HepG2 (cell line): ENCODE data around the gene LRRC25. TPM values are rescaled to one million over a fixed set of nuclear protein-coding genes. Genes with fewer than 3 reads are reported as not detected.

Experiments used
- ATF2 ChIP-seq: sonication (generic); formaldehyde crosslinking; IDR thresholded peaks from 2 replicates; pipeline ENCODE4 v1.4.0; 2020; ENCODE audit warnings: missing genetic modification reagents
- DRAP1 ChIP-seq: IDR thresholded peaks from 2 replicates; pipeline ENCODE4 v1.6.1; 2016; ENCODE audit warnings: missing genetic modification reagents, missing compliant biosample characterization
- FOXA3 ChIP-seq: IDR thresholded peaks from 2 replicates; pipeline ENCODE4 v1.6.1; 2016; ENCODE audit warnings: missing genetic modification reagents, missing compliant biosample characterization
- HDAC2 ChIP-seq: sonication (generic); formaldehyde crosslinking; IDR thresholded peaks from 2 replicates; pipeline ENCODE4 v1.4.0; 2020; ENCODE audit warnings: missing genetic modification reagents
- HOXA7 ChIP-seq: sonication (generic); formaldehyde crosslinking; IDR thresholded peaks from 2 replicates; pipeline ENCODE4 v1.8.1; 2022; ENCODE audit warnings: mild to moderate bottlenecking, missing genetic modification reagents, moderate library complexity
- HOXD1 ChIP-seq: sonication (generic); formaldehyde crosslinking; IDR thresholded peaks from 2 replicates; pipeline ENCODE4 v1.5.0; 2020; ENCODE audit warnings: missing genetic modification reagents
- JDP2 ChIP-seq: sonication (generic); formaldehyde crosslinking; IDR thresholded peaks from 2 replicates; pipeline ENCODE4 v1.8.1; 2022; ENCODE audit warnings: missing genetic modification reagents, borderline replicate concordance
- MLXIP ChIP-seq: sonication (generic); formaldehyde crosslinking; IDR thresholded peaks from 2 replicates; pipeline ENCODE4 v1.9.0; 2021; ENCODE audit warnings: missing genetic modification reagents, borderline replicate concordance
- MYPOP ChIP-seq: sonication (generic); formaldehyde crosslinking; IDR thresholded peaks from 2 replicates; pipeline ENCODE4 v1.8.1; 2023; ENCODE audit warnings: mild to moderate bottlenecking, moderate library complexity, missing genetic modification reagents
- NFYC ChIP-seq: IDR thresholded peaks from 2 replicates; pipeline ENCODE4 v1.6.1; 2016; ENCODE audit warnings: missing genetic modification reagents, missing compliant biosample characterization
- PHF5A ChIP-seq: IDR thresholded peaks from one replicate; pipeline ENCODE4 v1.6.1; 2018; ENCODE audit warnings: low read depth, missing genetic modification reagents; ENCODE audit not compliant: unreplicated experiment
- POLR2G ChIP-seq: fragments of 200-400 bp; formaldehyde crosslinking; IDR thresholded peaks from 2 replicates; pipeline ENCODE4 v1.6.1; 2018; ENCODE audit warnings: mild to moderate bottlenecking, low read depth, low read length, moderate library complexity
- PPARG ChIP-seq: conservative IDR thresholded peaks from 2 replicates; pipeline ENCODE4 v1.6.1; 2016; ENCODE audit warnings: missing biosample characterization, missing genetic modification reagents
- RAD21 ChIP-seq: fragments of 450-650 bp; formaldehyde crosslinking; IDR thresholded peaks from 2 replicates; pipeline ENCODE4 v1.5.0; 2020; ENCODE audit warnings: mild to moderate bottlenecking
- SNAI1 ChIP-seq: sonication (generic); formaldehyde crosslinking; IDR thresholded peaks from 2 replicates; pipeline ENCODE4 v1.5.0; 2020; ENCODE audit warnings: mild to moderate bottlenecking, missing genetic modification reagents, borderline replicate concordance
- THAP11 ChIP-seq: IDR thresholded peaks from 2 replicates; pipeline ENCODE4 v1.6.1; 2016; ENCODE audit warnings: missing biosample characterization, missing genetic modification reagents
- ZBTB34 ChIP-seq: sonication (generic); formaldehyde crosslinking; IDR thresholded peaks from 2 replicates; pipeline ENCODE4 v1.8.0; 2022; ENCODE audit warnings: mild to moderate bottlenecking, missing genetic modification reagents
- ZBTB42 ChIP-seq: sonication (generic); formaldehyde crosslinking; IDR thresholded peaks from 2 replicates; pipeline ENCODE4 v1.5.0; 2020; ENCODE audit warnings: mild to moderate bottlenecking, missing genetic modification reagents
- ZBTB7A ChIP-seq: sonication (generic); formaldehyde crosslinking; IDR thresholded peaks from 2 replicates; pipeline ENCODE4 v1.8.0; 2022; ENCODE audit warnings: mild to moderate bottlenecking, missing genetic modification reagents
- ZFP36 ChIP-seq: fragments of 150-350 bp; IDR thresholded peaks from 2 replicates; pipeline ENCODE4 v1.6.1; 2018; ENCODE audit warnings: borderline replicate concordance, low read length, low read depth; ENCODE audit not compliant: partially characterized antibody
- ZNF441 ChIP-seq: sonication (generic); formaldehyde crosslinking; IDR thresholded peaks from 2 replicates; pipeline ENCODE4 v1.7.0; 2021; ENCODE audit warnings: missing genetic modification reagents, borderline replicate concordance
- ZNF552 ChIP-seq: sonication (generic); formaldehyde crosslinking; IDR thresholded peaks from 2 replicates; pipeline ENCODE4 v1.9.0; 2022; ENCODE audit warnings: missing genetic modification reagents, mild to moderate bottlenecking, borderline replicate concordance
- ZNF788 ChIP-seq: sonication (generic); formaldehyde crosslinking; IDR thresholded peaks from 2 replicates; pipeline ENCODE4 v1.5.0; 2020; ENCODE audit warnings: mild to moderate bottlenecking, missing genetic modification reagents, borderline replicate concordance
- polyA plus RNA-seq, 8 experiments: library from polyadenylated mRNA; depleted of rRNA in 3 of 8; stranded (reverse) in 7 of 8; unstranded in 1 of 8; fragments of >200 nt; fragmentation: Illumina TruSeq in 4 of 8; extraction: Trizol in 4 of 8; gene quantifications; 2 replicates each; pipeline versions ENCODE4 v1.2.1 to v1.2.3, GENCODE V29; 2011 to 2016; ENCODE audit warnings: low read depth in 4 of 8, missing spikeins in 1 of 8, mixed read lengths in 1 of 8; ENCODE audit not compliant: insufficient read depth in 1 of 8
- total RNA-seq, 5 experiments: library from RNA; depleted of rRNA; stranded (reverse); fragments of >200 nt; fragmentation: Illumina TruSeq; extraction: Trizol; gene quantifications; 2 replicates each; pipeline ENCODE4 v1.2.3, GENCODE V29; 2016; ENCODE audit warnings: low read depth in 1 of 5

Gene LRRC25
- total and polyA plus RNA-seq, 2 of the 13 experiments (the other 11 are each of a cell fraction or from before 2014, with no cell fraction given) = 0.13 to 0.53 TPM

- TF ChIP-seq ZNF552 (CRISPR knock-in tag) (0 out of 2 replicates have a peak, but pooled peaks have one; percentile 46), PPARG (CRISPR knock-in tag) (no peak), MLXIP (CRISPR knock-in tag) (no peak), ZFP36 (no peak), ATF2 (CRISPR knock-in tag) (no peak), JDP2 (no peak), HOXD1 (CRISPR knock-in tag) (no peak), HOXA7 (no peak), PHF5A (no peak), ZBTB34 (CRISPR knock-in tag) (no peak), ZBTB42 (CRISPR knock-in tag) (no peak), THAP11 (peak; percentile 30; the same call in 1 of the 2 replicates), FOXA3 (CRISPR knock-in tag) (no peak), ZBTB7A (peak; percentile 16; the same call in 1 of the 2 replicates), MYPOP (CRISPR knock-in tag) (no peak), HDAC2 (CRISPR knock-in tag) (peak; percentile 36; the same call in 1 of the 2 replicates), NFYC (CRISPR knock-in tag) (no peak), POLR2G (peak; percentile 56), SNAI1 (CRISPR knock-in tag) (peak; percentile 71; the same call in 1 of the 2 replicates), ZNF441 (CRISPR knock-in tag) (no peak), RAD21 (0 out of 2 replicates have a peak, but pooled peaks have one; percentile 29), ZNF788 (CRISPR knock-in tag) (peak; percentile 62; the same call in 1 of the 2 replicates), DRAP1 (CRISPR knock-in tag) (no peak)
Measured at GRCh38 chr19:18419699-18420460, 22.5 kb upstream of the LRRC25 start (continued).
